ENCODE measurements around the gene TMEM141.
"Not testable (repeated sequence)": the region's sequence is repeated elsewhere in the genome, so short reads cannot be mapped to it uniquely, and the experiment has no call there.

TMEM141 gene

GRCh38 chr9:136774416-136775045, 16.6 kb upstream of the TMEM141 start:
- WGBS (ENCODE audit: insufficient coverage, insufficient read length) = no CpG with 5 or more reads among the region's 12 CpGs
- H3K27me3 ChIP-seq (ENCODE audit: control insufficient read depth, insufficient read depth, low read length) = no peaks in the 10 kb centered on the region; the same call in 1 of the 2 replicates

GRCh38 chr9:136775191-136775590, 16.0 kb upstream of the TMEM141 start:
- no peak for DNase-seq (ENCODE audit: low read depth, low spot score)
- no CpG with 5 or more reads among the region's 6 CpGs for WGBS (ENCODE audit: insufficient coverage, insufficient read length)
- Histone ChIP-seq H3K27me3 (ENCODE audit: control insufficient read depth, insufficient read depth, low read length) (no peaks in the 10 kb centered on the region; the same call in 1 of the 2 replicates), H3K36me3 (ENCODE audit: control insufficient read depth, insufficient read depth, low read length) (no peaks in the 10 kb centered on the region; the same call in 1 of the 2 replicates), H3K9me3 (ENCODE audit: control insufficient read depth, insufficient read depth, low read length) (no peaks in the 10 kb centered on the region), H3K4me3 (ENCODE audit: low read length) (no peak overlapping the region), H3K4me1 (ENCODE audit: control insufficient read depth, insufficient read depth, low read length) (no peaks in the 10 kb centered on the region), H3K27ac (ENCODE audit: low read length) (no peak overlapping the region)

More at GRCh38 chr9:136774416-136775045, 16.6 kb upstream of the TMEM141 start:
- H3K27ac ChIP-seq (ENCODE audit: low read length) = no peak overlapping the region
- no peaks in the 10 kb centered on the region for H3K4me1 ChIP-seq (ENCODE audit: control insufficient read depth, insufficient read depth, low read length)
- H3K36me3 ChIP-seq (ENCODE audit: control insufficient read depth, insufficient read depth, low read length) = no peaks in the 10 kb centered on the region; the same call in 1 of the 2 replicates
- no peak overlapping the region for H3K4me3 ChIP-seq (ENCODE audit: low read length)
- no peak for DNase-seq (ENCODE audit: low read depth, low spot score)
- H3K9me3 ChIP-seq (ENCODE audit: control insufficient read depth, insufficient read depth, low read length) = no peaks in the 10 kb centered on the region

- no peaks in the 10 kb centered on the region for H3K9me3 ChIP-seq (ENCODE audit: control insufficient read depth, insufficient read depth, low read length)
- no peak for DNase-seq (ENCODE audit: low read depth, low spot score)
- H3K4me1 ChIP-seq (ENCODE audit: control insufficient read depth, insufficient read depth, low read length) = no peaks in the 10 kb centered on the region
- no peak overlapping the region for H3K4me3 ChIP-seq (ENCODE audit: low read length)
- H3K36me3 ChIP-seq (ENCODE audit: control insufficient read depth, insufficient read depth, low read length) = no peaks in the 10 kb centered on the region; the same call in 1 of the 2 replicates
- WGBS (ENCODE audit: insufficient coverage, insufficient read length) = no CpG with 5 or more reads among the region's 7 CpGs
- H3K27ac ChIP-seq (ENCODE audit: low read length) = no peak overlapping the region
- no peaks in the 10 kb centered on the region; the same call in none of the 2 replicates for H3K27me3 ChIP-seq (ENCODE audit: control insufficient read depth, insufficient read depth, low read length)
Observed at GRCh38 chr9:136776947-136777346, 14.2 kb upstream of the TMEM141 start.

- DNase-seq (ENCODE audit: low read depth, low spot score) = no peak
- Histone ChIP-seq H3K4me1 (ENCODE audit: control insufficient read depth, insufficient read depth, low read length) (no peaks in the 10 kb centered on the region), H3K36me3 (ENCODE audit: control insufficient read depth, insufficient read depth, low read length) (no peaks in the 10 kb centered on the region; the same call in 1 of the 2 replicates), H3K27ac (ENCODE audit: low read length) (no peak overlapping the region), H3K4me3 (ENCODE audit: low read length) (no peak overlapping the region), H3K27me3 (ENCODE audit: control insufficient read depth, insufficient read depth, low read length) (no peaks in the 10 kb centered on the region; the same call in none of the 2 replicates), H3K9me3 (ENCODE audit: control insufficient read depth, insufficient read depth, low read length) (no peaks in the 10 kb centered on the region)
- WGBS (ENCODE audit: insufficient coverage, insufficient read length) = no CpG with 5 or more reads among the region's 14 CpGs
Observed at GRCh38 chr9:136777359-136777758, 13.8 kb upstream of the TMEM141 start.

GRCh38 chr9:136779808-136780207, 11.3 kb upstream of the TMEM141 start:
- no peak for DNase-seq (ENCODE audit: low read depth, low spot score)
- no CpG with 5 or more reads among the region's 5 CpGs for WGBS (ENCODE audit: insufficient coverage, insufficient read length)
- H3K27me3 ChIP-seq (ENCODE audit: control insufficient read depth, insufficient read depth, low read length) = no peaks in the 10 kb centered on the region; the same call in none of the 2 replicates
- H3K9me3 ChIP-seq (ENCODE audit: control insufficient read depth, insufficient read depth, low read length) = no peaks in the 10 kb centered on the region; the same call in 1 of the 2 replicates
- H3K4me3 ChIP-seq (ENCODE audit: low read length) = no peak overlapping the region
- H3K27ac ChIP-seq (ENCODE audit: low read length) = no peak overlapping the region
- H3K4me1 ChIP-seq (ENCODE audit: control insufficient read depth, insufficient read depth, low read length) = no peaks in the 10 kb centered on the region
- H3K36me3 ChIP-seq (ENCODE audit: control insufficient read depth, insufficient read depth, low read length) = no peaks in the 10 kb centered on the region; the same call in 1 of the 2 replicates

GRCh38 chr9:136782452-136782851, 8.7 kb upstream of the TMEM141 start:
- no CpG with 5 or more reads among the region's 3 CpGs for WGBS (ENCODE audit: insufficient coverage, insufficient read length)
- no peak overlapping the region for H3K4me3 ChIP-seq (ENCODE audit: low read length)
- H3K4me1 ChIP-seq (ENCODE audit: control insufficient read depth, insufficient read depth, low read length) = no peaks in the 10 kb centered on the region
- H3K27me3 ChIP-seq (ENCODE audit: control insufficient read depth, insufficient read depth, low read length) = no peaks in the 10 kb centered on the region; the same call in none of the 2 replicates
- H3K27ac ChIP-seq (ENCODE audit: low read length) = no peak overlapping the region
- H3K36me3 ChIP-seq (ENCODE audit: control insufficient read depth, insufficient read depth, low read length) = no peaks in the 10 kb centered on the region
- no peaks in the 10 kb centered on the region; the same call in 1 of the 2 replicates for H3K9me3 ChIP-seq (ENCODE audit: control insufficient read depth, insufficient read depth, low read length)
- no peak for DNase-seq (ENCODE audit: low read depth, low spot score)

- Histone ChIP-seq H3K27me3 (ENCODE audit: control insufficient read depth, insufficient read depth, low read length) (no peaks in the 10 kb centered on the region; the same call in 1 of the 2 replicates), H3K4me1 (ENCODE audit: control insufficient read depth, insufficient read depth, low read length) (no peaks in the 10 kb centered on the region), H3K36me3 (ENCODE audit: control insufficient read depth, insufficient read depth, low read length) (no peaks in the 10 kb centered on the region), H3K4me3 (ENCODE audit: low read length) (no peak overlapping the region), H3K9me3 (ENCODE audit: control insufficient read depth, insufficient read depth, low read length) (no peaks in the 10 kb centered on the region; the same call in 1 of the 2 replicates), H3K27ac (ENCODE audit: low read length) (no peak overlapping the region)
- WGBS (ENCODE audit: insufficient coverage, insufficient read length) = no CpG with 5 or more reads among the region's 9 CpGs
- DNase-seq (ENCODE audit: low read depth, low spot score) = no peak
Observed at GRCh38 chr9:136784249-136784996, 6.7 kb upstream of the TMEM141 start.

GRCh38 chr9:136784997-136785361, 6.2 kb upstream of the TMEM141 start:
- Histone ChIP-seq H3K4me3 (ENCODE audit: low read length) (no peak overlapping the region), H3K36me3 (ENCODE audit: control insufficient read depth, insufficient read depth, low read length) (no peaks in the 10 kb centered on the region), H3K27ac (ENCODE audit: low read length) (no peak overlapping the region), H3K27me3 (ENCODE audit: control insufficient read depth, insufficient read depth, low read length) (no peaks in the 10 kb centered on the region; the same call in 1 of the 2 replicates), H3K4me1 (ENCODE audit: control insufficient read depth, insufficient read depth, low read length) (no peaks in the 10 kb centered on the region), H3K9me3 (ENCODE audit: control insufficient read depth, insufficient read depth, low read length) (no peaks in the 10 kb centered on the region; the same call in 1 of the 2 replicates)
- DNase-seq (ENCODE audit: low read depth, low spot score) = no peak
- no CpG with 5 or more reads among the region's 6 CpGs for WGBS (ENCODE audit: insufficient coverage, insufficient read length)

GRCh38 chr9:136785565-136786355, 5.4 kb upstream of the TMEM141 start:
- not testable (repeated sequence) for H3K4me1 ChIP-seq (ENCODE audit: control insufficient read depth, insufficient read depth, low read length); H3K4me3 ChIP-seq (ENCODE audit: low read length); DNase-seq (ENCODE audit: low read depth, low spot score); H3K27me3 ChIP-seq (ENCODE audit: control insufficient read depth, insufficient read depth, low read length); H3K36me3 ChIP-seq (ENCODE audit: control insufficient read depth, insufficient read depth, low read length); H3K9me3 ChIP-seq (ENCODE audit: control insufficient read depth, insufficient read depth, low read length); H3K27ac ChIP-seq (ENCODE audit: low read length)
- WGBS (ENCODE audit: insufficient coverage, insufficient read length) = no CpG with 5 or more reads among the region's 23 CpGs

- Histone ChIP-seq H3K36me3 (ENCODE audit: control insufficient read depth, insufficient read depth, low read length) (no peaks in the 10 kb centered on the region), H3K27ac (ENCODE audit: low read length) (no peak overlapping the region), H3K9me3 (ENCODE audit: control insufficient read depth, insufficient read depth, low read length) (no peaks in the 10 kb centered on the region; the same call in 1 of the 2 replicates), H3K27me3 (ENCODE audit: control insufficient read depth, insufficient read depth, low read length) (no peaks in the 10 kb centered on the region), H3K4me3 (ENCODE audit: low read length) (no peak overlapping the region), H3K4me1 (ENCODE audit: control insufficient read depth, insufficient read depth, low read length) (no peaks in the 10 kb centered on the region)
- no peak for DNase-seq (ENCODE audit: low read depth, low spot score)
- WGBS (ENCODE audit: insufficient coverage, insufficient read length) = no CpG with 5 or more reads among the region's 10 CpGs
Observed at GRCh38 chr9:136786451-136786850, 4.7 kb upstream of the TMEM141 start.
